ENCODE data around the gene CRIP1.

Gene CRIP1

DNA sequence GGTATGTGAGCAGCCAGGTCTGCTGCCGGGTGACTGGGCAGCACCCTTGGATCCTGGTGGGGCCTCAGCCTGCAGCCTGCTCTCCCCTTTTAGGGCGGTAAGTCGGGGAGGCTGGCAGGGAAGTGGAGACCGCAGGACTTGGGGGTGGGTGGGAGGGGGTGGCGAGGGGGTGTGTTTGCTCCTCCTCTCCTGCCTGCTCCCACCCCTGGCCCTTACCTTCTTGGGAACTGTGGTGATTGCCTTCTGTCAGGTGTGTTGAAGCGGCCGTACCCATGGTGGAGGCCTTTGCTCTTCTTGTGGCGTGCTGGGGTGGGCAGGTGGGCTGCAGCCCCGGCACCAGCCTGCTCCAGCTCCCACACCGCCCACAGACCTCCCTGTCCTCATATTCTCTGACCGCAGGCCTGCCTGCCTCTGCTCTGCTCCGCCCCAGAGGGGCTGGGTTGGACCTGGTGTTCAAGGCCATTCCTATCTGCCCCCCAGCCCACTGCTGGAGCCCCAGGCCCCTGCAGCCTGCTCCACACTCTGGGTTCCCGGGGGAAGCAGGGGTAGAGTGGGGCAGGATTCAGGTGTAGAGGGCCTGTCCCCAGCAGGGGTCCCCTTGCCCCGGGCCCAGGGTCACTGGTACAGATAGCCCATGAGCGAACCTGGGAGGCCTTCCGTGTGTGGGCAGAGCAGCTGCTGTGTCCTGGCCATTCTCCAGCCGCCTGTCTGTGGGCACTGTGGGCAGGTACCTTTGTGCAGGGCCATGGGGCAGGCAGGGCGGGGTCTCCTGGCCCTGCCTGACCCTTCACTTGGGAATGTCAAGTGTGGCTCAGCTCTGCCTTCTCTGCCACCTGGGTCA, 9.5 kb downstream of the CRIP1 start:
- Histone ChIP-seq H3F3A (ENCODE audit: low read depth) (no peaks in the 10 kb centered on the region), H3K27me3 (ENCODE audit: insufficient read depth, low read length, poor library complexity, severe bottlenecking) (no peaks in the 10 kb centered on the region), H3K36me3 (ENCODE audit: insufficient read depth, low read length) (no peaks in the 10 kb centered on the region), H4K20me1 (ENCODE audit: insufficient read depth, low read length, poor library complexity, severe bottlenecking) (peaks cover 16% of the 10 kb centered on the region), H3K9me2 (replicated peaks; ENCODE audit: low read depth, low read length) (no peaks in the 10 kb centered on the region), H3K4me1 (ENCODE audit: insufficient read depth, low read length, poor library complexity, severe bottlenecking) (peaks cover 12% of the 10 kb centered on the region), H2AFZ (ENCODE audit: low read length) (no peak overlapping the region), H3K9ac (ENCODE audit: low read depth, low read length, poor library complexity, severe bottlenecking) (no peak overlapping the region), H3K79me2 (ENCODE audit: insufficient read depth, low read length) (peaks cover 20% of the 10 kb centered on the region), H3K9me3 (ENCODE audit: insufficient read depth, low read depth, low read length) (no peaks in the 10 kb centered on the region), H3K4me2 (ENCODE audit: low read depth, low read length, poor library complexity, severe bottlenecking) (no peak overlapping the region), H3K4me3 (ENCODE audit: low read length, poor library complexity, severe bottlenecking) (no peak overlapping the region)
- no peak for TF ChIP-seq EZH2phosphoT487 (IDR thresholded peaks at IDR 0.05; ENCODE audit: borderline replicate concordance)
- TF ChIP-seq, protein P1, sequence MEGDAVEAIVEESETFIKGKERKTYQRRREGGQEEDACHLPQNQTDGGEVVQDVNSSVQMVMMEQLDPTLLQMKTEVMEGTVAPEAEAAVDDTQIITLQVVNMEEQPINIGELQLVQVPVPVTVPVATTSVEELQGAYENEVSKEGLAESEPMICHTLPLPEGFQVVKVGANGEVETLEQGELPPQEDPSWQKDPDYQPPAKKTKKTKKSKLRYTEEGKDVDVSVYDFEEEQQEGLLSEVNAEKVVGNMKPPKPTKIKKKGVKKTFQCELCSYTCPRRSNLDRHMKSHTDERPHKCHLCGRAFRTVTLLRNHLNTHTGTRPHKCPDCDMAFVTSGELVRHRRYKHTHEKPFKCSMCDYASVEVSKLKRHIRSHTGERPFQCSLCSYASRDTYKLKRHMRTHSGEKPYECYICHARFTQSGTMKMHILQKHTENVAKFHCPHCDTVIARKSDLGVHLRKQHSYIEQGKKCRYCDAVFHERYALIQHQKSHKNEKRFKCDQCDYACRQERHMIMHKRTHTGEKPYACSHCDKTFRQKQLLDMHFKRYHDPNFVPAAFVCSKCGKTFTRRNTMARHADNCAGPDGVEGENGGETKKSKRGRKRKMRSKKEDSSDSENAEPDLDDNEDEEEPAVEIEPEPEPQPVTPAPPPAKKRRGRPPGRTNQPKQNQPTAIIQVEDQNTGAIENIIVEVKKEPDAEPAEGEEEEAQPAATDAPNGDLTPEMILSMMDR (conservative IDR thresholded peaks at IDR 0.05; ENCODE audit: low read length) = no peak

DNA sequence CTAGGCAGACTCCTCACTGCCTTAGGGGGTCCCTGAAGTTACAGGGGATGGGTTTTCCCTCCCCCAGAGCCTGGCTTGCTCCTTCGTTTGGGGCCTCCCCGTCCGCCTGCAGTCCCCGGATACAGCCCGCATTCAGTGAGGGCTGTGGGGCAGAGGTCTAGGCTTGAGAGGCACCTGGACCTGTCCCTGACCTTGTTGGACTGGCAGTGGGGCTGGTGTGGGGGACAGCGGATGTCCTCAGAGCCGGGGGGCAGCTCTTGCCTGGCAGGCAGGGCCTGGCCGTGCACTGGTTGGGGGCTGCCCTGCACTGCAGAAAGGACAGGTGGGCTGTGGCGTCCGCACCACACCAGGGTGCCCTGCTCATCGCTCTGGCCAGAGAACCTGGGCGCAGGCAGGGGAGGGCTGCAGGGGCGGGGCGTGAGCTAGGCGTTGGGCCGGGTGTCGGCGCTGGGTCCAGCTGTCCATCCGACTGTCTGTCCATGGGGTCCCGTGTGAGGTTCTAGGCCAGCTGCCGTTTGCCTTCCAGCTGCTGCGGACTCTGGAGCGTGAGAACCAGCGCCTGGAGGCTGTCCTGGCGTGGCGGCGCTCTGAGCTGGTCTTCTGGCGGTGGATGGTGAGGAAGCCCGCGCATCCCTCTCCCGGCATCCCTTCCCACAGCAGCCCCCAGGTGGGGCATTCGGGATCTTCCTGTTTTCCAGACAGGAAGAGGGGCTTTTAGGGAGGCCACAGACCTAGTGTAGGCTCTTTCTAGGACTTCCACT, 10.3 kb downstream of the CRIP1 start:
- TF ChIP-seq, protein P1 (conservative IDR thresholded peaks at IDR 0.05; ENCODE audit: low read length) = no peak
- no peak for TF ChIP-seq EZH2phosphoT487 (IDR thresholded peaks at IDR 0.05; ENCODE audit: borderline replicate concordance)
- no peak overlapping the region for H3K4me3 ChIP-seq (ENCODE audit: low read length, poor library complexity, severe bottlenecking)
- H3K79me2 ChIP-seq (ENCODE audit: insufficient read depth, low read length) = peaks cover 16% of the 10 kb centered on the region
- H3K36me3 ChIP-seq (ENCODE audit: insufficient read depth, low read length) = no peaks in the 10 kb centered on the region
- peaks cover 13% of the 10 kb centered on the region for H4K20me1 ChIP-seq (ENCODE audit: insufficient read depth, low read length, poor library complexity, severe bottlenecking)
- H3F3A ChIP-seq (ENCODE audit: low read depth) = no peaks in the 10 kb centered on the region
- no peaks in the 10 kb centered on the region for H3K9me2 ChIP-seq (replicated peaks; ENCODE audit: low read depth, low read length)
- H2AFZ ChIP-seq (ENCODE audit: low read length) = no peak overlapping the region
- peaks cover 8% of the 10 kb centered on the region for H3K4me1 ChIP-seq (ENCODE audit: insufficient read depth, low read length, poor library complexity, severe bottlenecking)
- H3K9ac ChIP-seq (ENCODE audit: low read depth, low read length, poor library complexity, severe bottlenecking) = no peak overlapping the region
- no peaks in the 10 kb centered on the region for H3K9me3 ChIP-seq (ENCODE audit: insufficient read depth, low read depth, low read length)
- no peaks in the 10 kb centered on the region for H3K27me3 ChIP-seq (ENCODE audit: insufficient read depth, low read length, poor library complexity, severe bottlenecking)
- H3K4me2 ChIP-seq (ENCODE audit: low read depth, low read length, poor library complexity, severe bottlenecking) = no peak overlapping the region

DNA sequence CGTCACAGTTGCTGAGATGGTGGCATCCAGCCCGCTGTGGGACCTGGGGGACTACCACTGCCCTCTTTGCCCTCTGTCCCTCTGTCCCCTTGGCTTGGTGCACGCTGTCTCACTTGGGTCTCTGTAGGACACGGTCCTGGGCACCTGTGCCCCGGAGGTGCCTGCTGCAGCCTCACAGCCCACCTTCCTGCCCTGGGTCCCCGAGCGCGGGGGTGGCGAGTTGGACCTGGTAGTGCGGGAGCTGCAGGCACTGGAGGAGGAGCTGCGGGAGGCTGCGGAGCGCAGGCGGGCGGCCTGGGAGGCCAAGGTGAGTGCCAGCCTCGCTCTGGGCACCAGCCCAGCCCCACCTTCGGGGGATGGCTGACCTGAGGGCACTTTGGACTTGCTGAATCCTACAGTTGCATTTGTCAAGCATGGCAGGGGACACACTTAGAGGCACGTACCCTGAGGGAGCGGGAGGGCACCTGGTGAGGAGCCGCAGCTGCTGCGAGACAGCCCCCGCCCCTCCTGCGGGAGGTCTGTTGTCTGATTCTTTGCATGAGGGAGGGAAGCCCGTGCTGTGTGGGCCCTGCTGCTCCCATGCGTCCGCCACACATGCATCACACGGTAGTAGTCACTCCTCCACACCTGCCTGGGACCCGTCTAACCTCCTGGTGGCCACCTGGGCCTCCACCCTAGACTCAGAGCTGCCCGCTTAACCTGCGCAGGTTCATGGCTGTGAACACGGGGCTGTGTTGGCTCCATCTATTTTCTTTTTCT, 11.2 kb downstream of the CRIP1 start:
- no peak overlapping the region for H3K4me3 ChIP-seq (ENCODE audit: low read length, poor library complexity, severe bottlenecking)
- no peak overlapping the region for H3K4me2 ChIP-seq (ENCODE audit: low read depth, low read length, poor library complexity, severe bottlenecking)
- no peaks in the 10 kb centered on the region for H3K9me3 ChIP-seq (ENCODE audit: insufficient read depth, low read depth, low read length)
- no peak overlapping the region for H3K9ac ChIP-seq (ENCODE audit: low read depth, low read length, poor library complexity, severe bottlenecking)
- H3K9me2 ChIP-seq (replicated peaks; ENCODE audit: low read depth, low read length) = no peaks in the 10 kb centered on the region
- peaks cover 1% of the 10 kb centered on the region for H3K4me1 ChIP-seq (ENCODE audit: insufficient read depth, low read length, poor library complexity, severe bottlenecking)
- TF ChIP-seq EZH2phosphoT487 (IDR thresholded peaks at IDR 0.05; ENCODE audit: borderline replicate concordance) = no peak
- TF ChIP-seq, protein P1 (conservative IDR thresholded peaks at IDR 0.05; ENCODE audit: low read length) = no peak
- H3K36me3 ChIP-seq (ENCODE audit: insufficient read depth, low read length) = no peaks in the 10 kb centered on the region
- peaks cover 7% of the 10 kb centered on the region; the same call in 1 of the 2 replicates for H3K79me2 ChIP-seq (ENCODE audit: insufficient read depth, low read length)
- H3F3A ChIP-seq (ENCODE audit: low read depth) = no peaks in the 10 kb centered on the region
- no peak overlapping the region for H2AFZ ChIP-seq (ENCODE audit: low read length)
- peaks cover 5% of the 10 kb centered on the region for H4K20me1 ChIP-seq (ENCODE audit: insufficient read depth, low read length, poor library complexity, severe bottlenecking)
- H3K27me3 ChIP-seq (ENCODE audit: insufficient read depth, low read length, poor library complexity, severe bottlenecking) = no peaks in the 10 kb centered on the region
